ENCODE measurements around the gene KCNQ1. TPM values are rescaled to one million over a fixed set of nuclear protein-coding genes. Genes with fewer than 3 reads are reported as not detected.

Gene KCNQ1
- polyA plus RNA-seq, 4 donors = 18.4 to 54.4 (median 21.3) TPM

GRCh38 chr11:2413742-2414579, 30.8 kb upstream of the KCNQ1 start:
- Histone ChIP-seq H3K9me3 (ENCODE audit: control insufficient read depth in 2 of 2, insufficient read depth in 1 of 2, low read depth in 1 of 2, low read length in 1 of 2) (no peaks in the 10 kb centered on the region), H3K27me3 (ENCODE audit: control insufficient read depth in 3 of 3, insufficient read depth in 3 of 3, low read length in 3 of 3) (peaks cover 0 to 20% (median 0%) of the 10 kb centered on the region in 3 donors), H3K4me3 (ENCODE audit: low read depth in 1 of 3, low read length in 3 of 3) (no peak overlapping the region), H3K4me1 (ENCODE audit: control insufficient read depth in 3 of 3, insufficient read depth in 2 of 3, low read depth in 1 of 3, low read length in 2 of 3) (peaks cover 0 to 13% (median 0%) of the 10 kb centered on the region in 3 donors), H3K36me3 (ENCODE audit: control insufficient read depth in 3 of 3, insufficient read depth in 2 of 3, low read depth in 1 of 3, low read length in 3 of 3) (no peaks in the 10 kb centered on the region), H3K27ac (ENCODE audit: low read depth in 1 of 3, low read length in 2 of 3) (no peak overlapping the region)
- FAIRE-seq = no peak
- WGBS, 3 donors = 83 to 90% (median 89%) methylated on average over 36 to 43 of the region's 43 CpGs
- DNase-seq = no peak

- H3K4me1 ChIP-seq (ENCODE audit: control insufficient read depth in 3 of 3, insufficient read depth in 2 of 3, low read depth in 1 of 3, low read length in 2 of 3) = peaks cover 0 to 6% (median 0%) of the 10 kb centered on the region in 3 donors
- no peak overlapping the region for H3K27ac ChIP-seq (ENCODE audit: low read depth in 1 of 3, low read length in 2 of 3)
- FAIRE-seq = no peak
- WGBS, 3 donors = 88 to 92% (median 91%) methylated on average over 35 of the region's 35 CpGs
- peaks cover 0 to 13% (median 0%) of the 10 kb centered on the region in 3 donors for H3K27me3 ChIP-seq (ENCODE audit: control insufficient read depth in 3 of 3, insufficient read depth in 3 of 3, low read length in 3 of 3)
- no peaks in the 10 kb centered on the region for H3K9me3 ChIP-seq (ENCODE audit: control insufficient read depth in 2 of 2, insufficient read depth in 1 of 2, low read depth in 1 of 2, low read length in 1 of 2)
- H3K4me3 ChIP-seq (ENCODE audit: low read depth in 1 of 3, low read length in 3 of 3) = no peak overlapping the region
- no peak for DNase-seq
- no peaks in the 10 kb centered on the region for H3K36me3 ChIP-seq (ENCODE audit: control insufficient read depth in 3 of 3, insufficient read depth in 2 of 3, low read depth in 1 of 3, low read length in 3 of 3)
Observed at GRCh38 chr11:2414616-2415015, 30.2 kb upstream of the KCNQ1 start.

- Histone ChIP-seq H3K4me3 (ENCODE audit: low read depth in 1 of 3, low read length in 3 of 3) (no peak overlapping the region), H3K36me3 (ENCODE audit: control insufficient read depth in 3 of 3, insufficient read depth in 2 of 3, low read depth in 1 of 3, low read length in 3 of 3) (no peaks in the 10 kb centered on the region), H3K4me1 (ENCODE audit: control insufficient read depth in 3 of 3, insufficient read depth in 2 of 3, low read depth in 1 of 3, low read length in 2 of 3) (peaks cover 0 to 6% (median 0%) of the 10 kb centered on the region in 3 donors), H3K9me3 (ENCODE audit: control insufficient read depth in 2 of 2, insufficient read depth in 1 of 2, low read depth in 1 of 2, low read length in 1 of 2) (no peaks in the 10 kb centered on the region), H3K27me3 (ENCODE audit: control insufficient read depth in 3 of 3, insufficient read depth in 3 of 3, low read length in 3 of 3) (peaks cover 0 to 8% (median 0%) of the 10 kb centered on the region in 3 donors), H3K27ac (ENCODE audit: low read depth in 1 of 3, low read length in 2 of 3) (no peak overlapping the region)
- FAIRE-seq = no peak
- no peak for DNase-seq
- 89 to 94% (median 90%) methylated on average over 25 to 28 of the region's 28 CpGs for WGBS, 3 donors
Observed at GRCh38 chr11:2415171-2415570, 29.6 kb upstream of the KCNQ1 start.

- no peak overlapping the region for H3K4me3 ChIP-seq (ENCODE audit: low read depth in 1 of 3, low read length in 3 of 3)
- whole genome bisulfite sequencing, 3 donors = 82 to 84% (median 82%) methylated on average over 34 of the region's 34 CpGs
- no peaks in the 10 kb centered on the region for H3K36me3 ChIP-seq (ENCODE audit: control insufficient read depth in 3 of 3, insufficient read depth in 2 of 3, low read depth in 1 of 3, low read length in 3 of 3)
- no peak for DNase-seq
- no peak overlapping the region for H3K27ac ChIP-seq (ENCODE audit: low read depth in 1 of 3, low read length in 2 of 3)
- peaks cover 0 to 1% (median 0%) of the 10 kb centered on the region in 3 donors for H3K27me3 ChIP-seq (ENCODE audit: control insufficient read depth in 3 of 3, insufficient read depth in 3 of 3, low read length in 3 of 3)
- FAIRE-seq = no peak
- peaks cover 0 to 11% (median 0%) of the 10 kb centered on the region in 3 donors for H3K4me1 ChIP-seq (ENCODE audit: control insufficient read depth in 3 of 3, insufficient read depth in 2 of 3, low read depth in 1 of 3, low read length in 2 of 3)
- no peaks in the 10 kb centered on the region for H3K9me3 ChIP-seq (ENCODE audit: control insufficient read depth in 2 of 2, insufficient read depth in 1 of 2, low read depth in 1 of 2, low read length in 1 of 2)
Observed at GRCh38 chr11:2415601-2416380, 29.0 kb upstream of the KCNQ1 start.

- Histone ChIP-seq H3K4me1 (ENCODE audit: control insufficient read depth in 3 of 3, insufficient read depth in 2 of 3, low read depth in 1 of 3, low read length in 2 of 3) (peaks cover 0 to 20% (median 0%) of the 10 kb centered on the region in 3 donors), H3K36me3 (ENCODE audit: control insufficient read depth in 3 of 3, insufficient read depth in 2 of 3, low read depth in 1 of 3, low read length in 3 of 3) (no peaks in the 10 kb centered on the region), H3K27me3 (ENCODE audit: control insufficient read depth in 3 of 3, insufficient read depth in 3 of 3, low read length in 3 of 3) (no peaks in the 10 kb centered on the region), H3K4me3 (ENCODE audit: low read depth in 1 of 3, low read length in 3 of 3) (no peak overlapping the region), H3K9me3 (ENCODE audit: control insufficient read depth in 2 of 2, insufficient read depth in 1 of 2, low read depth in 1 of 2, low read length in 1 of 2) (no peaks in the 10 kb centered on the region), H3K27ac (ENCODE audit: low read depth in 1 of 3, low read length in 2 of 3) (no peak overlapping the region)
- FAIRE-seq = no peak
- WGBS, 3 donors = 85 to 87% (median 85%) methylated on average over 18 of the region's 18 CpGs
- no peak for DNase-seq
Observed at GRCh38 chr11:2416765-2417164, 28.0 kb upstream of the KCNQ1 start.

- Histone ChIP-seq H3K9me3 (ENCODE audit: control insufficient read depth in 2 of 2, insufficient read depth in 1 of 2, low read depth in 1 of 2, low read length in 1 of 2) (no peaks in the 10 kb centered on the region), H3K27me3 (ENCODE audit: control insufficient read depth in 3 of 3, insufficient read depth in 3 of 3, low read length in 3 of 3) (no peaks in the 10 kb centered on the region), H3K4me1 (ENCODE audit: control insufficient read depth in 3 of 3, insufficient read depth in 2 of 3, low read depth in 1 of 3, low read length in 2 of 3) (peaks cover 0 to 20% (median 0%) of the 10 kb centered on the region in 3 donors), H3K4me3 (ENCODE audit: low read depth in 1 of 3, low read length in 3 of 3) (no peak overlapping the region), H3K27ac (ENCODE audit: low read depth in 1 of 3, low read length in 2 of 3) (no peak overlapping the region), H3K36me3 (ENCODE audit: control insufficient read depth in 3 of 3, insufficient read depth in 2 of 3, low read depth in 1 of 3, low read length in 3 of 3) (no peaks in the 10 kb centered on the region)
- DNase-seq (no peak), FAIRE-seq (no peak)
- 70 to 80% (median 70%) methylated on average over 26 to 30 of the region's 30 CpGs for WGBS, 3 donors
Observed at GRCh38 chr11:2417856-2418692, 26.7 kb upstream of the KCNQ1 start.

GRCh38 chr11:2418693-2419360, 26.0 kb upstream of the KCNQ1 start:
- H3K4me1 ChIP-seq (ENCODE audit: control insufficient read depth in 3 of 3, insufficient read depth in 2 of 3, low read depth in 1 of 3, low read length in 2 of 3) = peaks cover 0 to 20% (median 0%) of the 10 kb centered on the region in 3 donors
- WGBS, 3 donors = 45 to 75% (median 52%) methylated on average over 21 of the region's 21 CpGs
- H3K9me3 ChIP-seq (ENCODE audit: control insufficient read depth in 2 of 2, insufficient read depth in 1 of 2, low read depth in 1 of 2, low read length in 1 of 2) = no peaks in the 10 kb centered on the region
- H3K4me3 ChIP-seq (ENCODE audit: low read depth in 1 of 3, low read length in 3 of 3) = no peak overlapping the region
- no peaks in the 10 kb centered on the region for H3K36me3 ChIP-seq (ENCODE audit: control insufficient read depth in 3 of 3, insufficient read depth in 2 of 3, low read depth in 1 of 3, low read length in 3 of 3)
- H3K27me3 ChIP-seq (ENCODE audit: control insufficient read depth in 3 of 3, insufficient read depth in 3 of 3, low read length in 3 of 3) = no peaks in the 10 kb centered on the region
- FAIRE-seq = no peak
- no peak for DNase-seq
- no peak overlapping the region for H3K27ac ChIP-seq (ENCODE audit: low read depth in 1 of 3, low read length in 2 of 3)

All from small intestine (tissue), 7 donors.